MG63 (cell line): ENCODE data around the gene CREB3L2. TPM values are rescaled to one million over a fixed set of nuclear protein-coding genes. Genes with fewer than 3 reads are reported as not detected.

Source experiments
- DNase-seq: peaks from one replicate; pipeline ENCODE4 v3.0.0-alpha.2; 2020
- H3K27me3 ChIP-seq: fragments of 250-450 bp; sonication (Bioruptor Pico); 2 replicates; pipeline ENCODE4 v1.5.1; 2020; ENCODE audit warnings: mild to moderate bottlenecking, moderate library complexity
- H3K36me3 ChIP-seq: fragments of 250-450 bp; sonication (Bioruptor Pico); 2 replicates; pipeline ENCODE4 v1.5.1; 2020; ENCODE audit warnings: mild to moderate bottlenecking, moderate library complexity
- H3K4me3 ChIP-seq: fragments of 250-450 bp; sonication (Bioruptor Pico); 2 replicates; pipeline ENCODE4 v1.5.1; 2020; ENCODE audit warnings: mild to moderate bottlenecking, moderate library complexity
- H3K9me3 ChIP-seq: fragments of 250-450 bp; sonication (Bioruptor Pico); 2 replicates; pipeline ENCODE4 v1.5.1; 2020; ENCODE audit warnings: mild to moderate bottlenecking, moderate library complexity
- total RNA-seq: library from RNA; depleted of rRNA; stranded (reverse); fragments of >200 nt; shearing (Covaris generic); gene quantifications from 2 replicates; pipeline ENCODE4 v1.2.3, GENCODE V29; 2014; ENCODE audit warnings: low replicate concordance

CREB3L2 gene
- total RNA-seq, 1 experiment from 2014 or later, result 6.0 TPM

DNA sequence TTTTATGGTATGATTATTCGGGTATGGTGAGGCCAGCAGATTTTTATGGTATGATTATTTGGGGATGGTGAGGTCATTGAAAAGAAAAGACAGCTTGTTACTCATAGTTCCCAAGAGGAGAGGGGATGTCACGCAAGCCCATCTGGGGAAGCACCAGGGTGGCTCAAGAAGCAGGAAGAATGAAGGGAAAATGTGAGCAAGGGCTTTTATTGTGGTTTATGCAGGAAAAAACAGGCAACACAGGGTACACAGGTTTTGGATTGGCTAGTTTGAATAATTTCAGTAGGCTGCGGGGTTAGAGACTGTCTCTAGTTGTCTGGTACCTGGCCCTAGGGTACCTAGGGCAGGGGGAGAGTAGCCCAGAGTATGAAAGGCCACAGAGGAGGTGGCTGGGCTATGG lies 128.4 kb downstream of the CREB3L2 start:
- H3K4me3 ChIP-seq, result no peak overlapping the region
- DNase-seq, result no peak
- no peaks in the 10 kb centered on the region for H3K9me3 ChIP-seq
- peaks cover 2% of the 10 kb centered on the region for H3K36me3 ChIP-seq
- no peaks in the 10 kb centered on the region for H3K27me3 ChIP-seq

DNA sequence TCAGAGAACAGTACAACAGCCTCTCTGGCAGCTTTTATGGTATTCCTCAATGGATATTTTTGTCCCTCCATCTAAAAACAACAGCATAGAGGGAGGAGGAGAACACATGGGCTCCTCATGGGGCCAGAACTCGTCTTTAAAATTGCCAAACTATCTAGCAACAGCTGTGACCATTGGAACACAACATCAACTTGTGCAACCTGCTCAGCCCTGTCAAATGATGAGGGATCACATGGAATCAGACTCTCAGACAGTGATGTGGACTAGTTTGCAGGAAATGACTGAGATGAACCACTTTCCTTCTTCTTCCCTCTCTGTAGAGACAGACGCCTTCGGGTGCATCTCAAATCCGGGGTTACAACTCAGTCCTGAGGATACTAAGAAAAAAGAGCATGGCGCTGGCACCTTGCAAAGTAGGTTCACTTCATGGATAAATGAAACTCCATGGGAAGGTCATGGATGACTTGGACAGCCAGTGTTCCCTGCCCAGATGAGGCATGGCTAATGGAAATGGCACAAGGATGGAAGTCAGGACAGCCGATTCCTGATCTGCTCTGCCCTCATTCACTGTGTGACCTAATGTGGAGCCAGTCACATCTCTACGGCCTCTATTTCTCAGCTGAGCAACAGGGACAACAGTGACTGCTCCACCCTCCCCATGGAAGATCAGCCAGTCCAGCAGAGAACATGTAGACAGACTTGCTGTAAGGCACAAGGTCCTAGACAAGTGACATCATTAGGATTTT lies 130.5 kb downstream of the CREB3L2 start:
- peaks cover 4% of the 10 kb centered on the region; the same call in 1 of the 2 replicates for H3K9me3 ChIP-seq
- peaks cover 15% of the 10 kb centered on the region for H3K36me3 ChIP-seq
- DNase-seq, result no peak
- H3K4me3 ChIP-seq, result no peak overlapping the region
- H3K27me3 ChIP-seq, result no peaks in the 10 kb centered on the region

DNA sequence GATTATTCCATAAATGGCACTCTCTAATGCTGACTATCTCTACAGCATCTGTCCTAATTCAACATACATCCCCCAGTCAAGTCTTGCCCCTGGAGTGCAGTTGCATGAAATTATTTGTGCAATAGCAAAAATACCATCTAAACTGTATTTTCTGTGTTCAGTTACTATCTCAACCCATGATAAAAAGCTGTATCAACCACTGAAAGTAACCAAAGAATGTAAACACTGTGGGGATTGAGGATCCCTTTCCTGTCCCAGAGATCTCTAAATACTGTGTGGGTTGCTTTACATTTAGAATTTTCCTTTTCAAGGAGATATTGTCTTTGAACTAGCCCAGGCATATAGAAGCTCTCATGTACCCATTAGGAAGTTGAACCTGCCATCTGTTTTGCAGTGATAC lies 131.2 kb downstream of the CREB3L2 start:
- Histone ChIP-seq H3K9me3 (peaks cover 4% of the 10 kb centered on the region), H3K4me3 (no peak overlapping the region), H3K27me3 (no peaks in the 10 kb centered on the region), H3K36me3 (peaks cover 18% of the 10 kb centered on the region)
- DNase-seq, result no peak

DNA sequence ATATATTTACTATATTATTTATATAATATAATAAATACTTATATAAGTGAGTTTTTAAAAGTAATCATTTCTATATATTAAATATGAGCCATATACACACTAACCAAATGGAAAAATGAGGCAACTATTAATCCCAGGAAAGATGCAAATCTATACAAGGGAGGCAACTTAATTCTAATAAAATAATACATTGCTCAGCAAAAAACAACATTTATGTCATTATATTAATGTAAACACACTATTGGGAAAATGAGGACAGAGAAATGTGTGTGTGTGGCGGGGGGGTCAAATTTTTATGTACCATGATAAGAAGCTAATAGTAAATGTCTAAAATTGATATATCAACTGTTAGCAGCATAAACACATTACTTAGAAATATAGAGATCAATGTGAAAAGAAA lies 131.8 kb downstream of the CREB3L2 start:
- peaks cover 21% of the 10 kb centered on the region for H3K36me3 ChIP-seq

DNA sequence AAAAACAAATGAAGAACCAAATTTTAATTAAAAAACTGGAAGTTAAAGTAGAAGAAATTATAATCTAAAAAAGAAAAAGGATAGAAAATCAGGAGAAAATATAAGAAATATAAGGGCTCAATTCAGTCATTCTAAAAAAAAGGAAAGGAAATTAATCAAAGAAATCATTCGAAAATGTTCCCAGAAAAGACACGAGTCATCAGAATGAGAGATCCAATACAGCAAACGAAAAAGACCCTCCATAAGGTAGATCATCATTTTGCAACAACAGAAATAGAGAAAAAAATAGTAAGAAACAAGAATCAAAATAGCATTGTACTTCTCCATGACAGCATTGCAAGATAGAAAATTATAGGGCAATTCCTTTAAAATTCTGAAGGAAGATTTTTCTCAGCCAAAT lies 132.6 kb downstream of the CREB3L2 start:
- H3K4me3 ChIP-seq, result no peak overlapping the region
- H3K36me3 ChIP-seq, result peaks cover 23% of the 10 kb centered on the region
- no peaks in the 10 kb centered on the region for H3K27me3 ChIP-seq
- H3K9me3 ChIP-seq, result peaks cover 4% of the 10 kb centered on the region
- DNase-seq, result no peak

More for the DNA sequence above, 131.8 kb downstream of the CREB3L2 start:
- H3K4me3 ChIP-seq, result no peak overlapping the region
- no peak for DNase-seq
- H3K9me3 ChIP-seq, result peaks cover 4% of the 10 kb centered on the region
- H3K27me3 ChIP-seq, result no peaks in the 10 kb centered on the region

DNA sequence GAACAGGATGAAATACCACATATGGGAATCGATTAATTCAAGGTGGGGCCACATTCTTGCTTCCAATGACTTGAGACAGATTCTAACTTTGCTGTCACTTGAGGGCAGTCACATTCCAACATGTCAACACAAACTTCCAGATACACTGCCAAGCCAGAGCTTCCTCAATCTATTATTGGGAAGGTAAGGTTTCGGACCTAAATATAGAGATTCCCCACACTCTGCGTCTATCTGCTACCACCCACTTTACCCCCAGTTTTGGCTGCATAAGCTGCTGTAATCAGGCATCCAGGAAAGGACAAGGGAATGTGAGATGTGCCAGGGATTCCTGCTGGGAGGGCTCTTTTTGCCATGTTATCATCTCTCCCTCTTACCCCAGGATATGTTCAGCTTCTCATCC lies 134.6 kb downstream of the CREB3L2 start:
- no peak for DNase-seq
- H3K36me3 ChIP-seq, result peaks cover 23% of the 10 kb centered on the region
- no peak overlapping the region for H3K4me3 ChIP-seq

DNA sequence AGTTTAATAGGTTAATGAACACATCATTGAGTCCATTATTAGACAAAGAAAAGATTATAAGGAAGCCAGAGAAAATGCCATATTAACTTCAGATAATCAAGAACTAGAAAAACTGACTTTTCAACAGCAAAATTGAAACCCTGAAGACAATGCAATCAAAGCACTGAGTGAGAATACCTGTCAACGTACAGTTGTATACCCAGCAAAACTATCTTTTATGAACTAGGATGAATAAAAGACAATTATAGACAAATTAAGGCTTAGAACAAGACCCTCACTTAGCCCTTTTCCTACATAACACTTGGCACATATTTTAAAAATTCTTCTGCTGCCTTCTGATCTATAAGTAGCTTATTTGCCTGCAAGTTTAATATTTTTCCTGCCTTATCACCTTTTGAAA lies 136.1 kb downstream of the CREB3L2 start:
- Histone ChIP-seq H3K36me3 (peaks cover 23% of the 10 kb centered on the region), H3K27me3 (no peaks in the 10 kb centered on the region), H3K4me3 (no peak overlapping the region), H3K9me3 (peaks cover 4% of the 10 kb centered on the region)
- DNase-seq, result no peak

More for the DNA sequence above, 134.6 kb downstream of the CREB3L2 start:
- Histone ChIP-seq H3K27me3 (no peaks in the 10 kb centered on the region), H3K9me3 (peaks cover 4% of the 10 kb centered on the region)

DNA sequence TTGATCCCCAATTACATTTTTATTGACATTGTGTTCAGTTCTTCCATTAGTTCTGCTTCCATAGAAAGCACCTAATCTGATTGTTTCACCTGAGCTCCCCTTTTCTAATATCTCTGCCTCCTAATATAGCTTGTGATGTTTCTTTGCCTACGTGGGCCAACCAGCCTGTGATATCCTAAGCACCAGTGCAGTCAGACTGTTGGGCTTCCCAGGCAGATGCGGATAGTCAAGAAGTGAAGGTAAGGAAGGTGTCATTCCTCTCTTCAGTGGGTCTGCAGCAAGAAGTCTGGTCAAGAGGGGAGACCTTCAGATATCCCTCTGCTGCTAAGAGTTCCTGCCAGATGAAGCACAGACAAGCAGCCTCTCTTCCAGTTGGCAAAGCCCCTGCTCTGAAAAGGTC lies 138.9 kb downstream of the CREB3L2 start:
- DNase-seq, result no peak
- Histone ChIP-seq H3K36me3 (peaks cover 23% of the 10 kb centered on the region), H3K9me3 (peaks cover 4% of the 10 kb centered on the region), H3K27me3 (no peaks in the 10 kb centered on the region), H3K4me3 (no peak overlapping the region)

DNA sequence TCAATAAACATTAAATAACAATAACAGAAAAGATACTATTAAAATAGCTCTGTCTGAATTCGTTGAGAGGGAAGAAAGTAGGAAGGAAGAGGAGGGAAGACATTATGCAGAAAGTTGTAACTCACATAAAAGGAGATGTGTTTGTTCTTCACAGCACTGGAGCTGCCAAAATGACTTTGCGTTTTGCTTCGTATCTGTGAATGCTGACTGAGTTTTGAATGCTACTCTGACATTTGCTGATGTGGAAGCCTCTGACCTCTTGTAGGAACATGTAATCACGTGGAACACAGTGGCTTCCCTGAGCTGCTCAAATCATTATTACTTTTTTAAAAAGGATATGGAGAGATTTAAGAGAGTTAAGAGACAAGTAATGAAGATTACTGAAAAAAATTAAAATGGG lies 139.5 kb downstream of the CREB3L2 start:
- DNase-seq, result no peak
- peaks cover 4% of the 10 kb centered on the region for H3K9me3 ChIP-seq
- H3K36me3 ChIP-seq, result peaks cover 18% of the 10 kb centered on the region
- H3K27me3 ChIP-seq, result no peaks in the 10 kb centered on the region
- no peak overlapping the region for H3K4me3 ChIP-seq

DNA sequence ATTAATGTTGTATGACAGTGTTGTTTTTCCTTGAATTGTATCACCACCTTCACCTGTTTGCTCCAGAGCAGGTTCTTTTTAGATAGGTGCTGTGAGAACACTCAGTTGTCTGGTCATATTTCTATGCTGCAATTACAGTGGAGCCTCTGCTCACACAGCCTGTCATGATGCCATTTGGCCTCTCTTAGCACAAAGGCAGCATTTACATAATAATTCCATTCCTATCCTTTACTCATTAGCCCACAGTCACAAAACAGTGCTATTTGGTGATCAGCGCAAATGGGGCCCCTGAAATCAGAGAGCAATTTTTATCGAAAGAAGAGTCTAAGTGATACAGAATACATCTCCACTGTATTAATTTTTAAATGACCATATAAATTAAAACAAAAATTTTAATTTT lies 141.3 kb downstream of the CREB3L2 start:
- no peak overlapping the region for H3K4me3 ChIP-seq
- peaks cover 4% of the 10 kb centered on the region for H3K36me3 ChIP-seq
- H3K27me3 ChIP-seq, result no peaks in the 10 kb centered on the region
- H3K9me3 ChIP-seq, result no peaks in the 10 kb centered on the region
- DNase-seq, result no peak

DNA sequence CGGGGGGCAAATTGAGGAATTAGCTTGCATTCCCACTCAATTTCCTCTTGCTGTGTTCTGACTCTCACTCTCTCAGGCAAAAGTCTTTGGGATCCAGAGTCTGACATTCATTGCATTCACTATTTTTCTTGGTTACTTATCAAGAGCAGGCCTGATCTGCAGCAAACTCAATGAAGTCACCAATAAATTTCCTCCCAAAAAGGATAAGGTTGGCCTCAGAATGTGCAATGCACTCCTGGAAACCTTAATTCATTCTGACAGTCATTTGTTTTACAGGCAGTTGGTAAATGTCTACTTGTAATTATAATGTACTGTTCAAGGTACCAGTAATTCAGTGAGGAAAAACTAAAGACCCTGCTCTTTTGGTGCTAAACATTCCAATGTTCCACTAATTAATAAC lies 148.8 kb downstream of the CREB3L2 start:
- Histone ChIP-seq H3K27me3 (no peaks in the 10 kb centered on the region), H3K9me3 (no peaks in the 10 kb centered on the region), H3K36me3 (no peaks in the 10 kb centered on the region), H3K4me3 (no peak overlapping the region)
- no peak for DNase-seq

DNA sequence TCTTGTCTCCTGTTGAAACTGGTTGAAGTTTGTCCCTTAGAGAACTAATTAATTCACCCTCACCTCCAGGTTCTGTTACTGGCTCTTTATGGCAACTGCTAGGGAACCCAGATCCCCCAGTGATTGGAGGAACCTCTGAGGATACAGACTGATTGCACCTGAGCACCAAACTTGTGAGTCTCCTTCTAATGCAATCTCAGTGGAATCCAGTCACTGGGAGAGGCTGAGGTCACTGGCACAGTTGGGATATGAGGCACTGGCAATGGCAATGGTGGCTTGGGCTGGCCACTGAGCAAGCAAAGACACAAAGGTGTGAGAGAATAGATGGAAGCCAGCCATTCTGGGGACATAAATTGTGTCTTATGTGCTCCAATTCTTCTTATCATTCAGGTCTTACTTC lies 149.8 kb downstream of the CREB3L2 start:
- DNase-seq, result no peak
- no peaks in the 10 kb centered on the region for H3K27me3 ChIP-seq
- no peaks in the 10 kb centered on the region for H3K36me3 ChIP-seq

DNA sequence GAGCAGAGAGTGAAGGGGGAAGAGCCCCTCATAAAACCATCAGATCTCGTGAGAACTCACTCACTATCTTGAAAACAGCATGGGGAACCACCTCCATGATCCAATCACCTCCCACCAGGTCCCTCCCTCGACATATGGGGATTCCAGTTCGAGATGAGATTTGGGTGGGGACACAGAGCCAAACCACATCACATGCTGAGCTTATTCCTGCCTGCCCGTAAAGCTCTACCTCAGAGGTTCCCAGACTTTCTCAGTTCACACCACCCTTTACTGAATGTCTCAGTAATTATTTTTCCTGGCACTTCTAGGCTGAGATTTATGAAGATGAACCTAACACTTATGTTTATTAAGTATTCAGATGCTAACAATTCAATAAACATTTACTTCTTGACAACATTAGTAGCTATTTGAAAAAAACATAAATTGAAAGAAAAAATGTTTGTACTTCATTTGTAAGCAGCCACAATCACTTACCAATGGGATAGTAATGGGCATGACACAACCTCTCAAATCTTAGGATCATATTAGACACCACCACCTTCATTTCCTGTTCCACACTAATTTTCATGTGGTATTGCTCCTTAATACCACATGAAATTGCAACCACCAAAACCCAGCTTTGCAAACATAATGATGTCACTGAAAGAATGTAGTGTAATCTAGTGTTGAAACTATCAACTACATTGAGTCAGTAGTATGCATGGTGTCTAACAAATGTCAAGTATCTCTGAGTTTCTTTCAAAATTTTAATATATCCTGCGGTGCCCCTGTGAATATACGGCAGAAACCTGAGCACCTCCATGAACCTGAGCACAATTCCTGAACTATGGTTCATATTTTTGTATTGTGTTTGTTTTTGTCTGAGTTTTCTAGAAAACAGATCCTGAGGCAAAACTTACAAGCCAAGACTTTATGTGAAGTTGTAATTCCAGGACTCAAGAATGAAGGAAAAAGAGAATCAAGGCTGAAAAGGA lies 150.6 kb downstream of the CREB3L2 start:
- Histone ChIP-seq H3K4me3 (no peak overlapping the region), H3K9me3 (no peaks in the 10 kb centered on the region), H3K27me3 (no peaks in the 10 kb centered on the region), H3K36me3 (no peaks in the 10 kb centered on the region)
- no peak for DNase-seq

More for the DNA sequence above, 149.8 kb downstream of the CREB3L2 start:
- Histone ChIP-seq H3K9me3 (no peaks in the 10 kb centered on the region), H3K4me3 (no peak overlapping the region)

DNA sequence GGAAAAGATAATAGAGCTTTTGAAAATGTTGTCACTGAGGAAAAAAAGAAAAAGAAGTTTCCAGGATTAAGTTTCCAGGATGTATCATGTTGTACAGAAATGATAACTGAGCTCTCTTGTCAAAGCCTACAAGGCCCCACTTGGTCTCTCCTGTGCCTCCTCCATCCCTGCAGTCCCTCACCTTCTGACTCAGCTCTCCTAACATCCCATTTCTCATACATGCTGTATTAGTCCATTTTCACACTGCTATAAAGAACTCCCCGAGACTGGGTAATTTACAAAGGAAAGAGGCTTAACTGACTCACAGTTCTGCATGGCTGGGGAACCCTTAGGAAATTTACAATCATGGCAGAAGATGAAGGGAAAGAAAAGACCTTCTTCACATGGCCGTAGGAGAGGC lies 151.3 kb downstream of the CREB3L2 start:
- Histone ChIP-seq H3K36me3 (no peaks in the 10 kb centered on the region), H3K9me3 (no peaks in the 10 kb centered on the region), H3K4me3 (no peak overlapping the region), H3K27me3 (no peaks in the 10 kb centered on the region)
- no peak for DNase-seq

DNA sequence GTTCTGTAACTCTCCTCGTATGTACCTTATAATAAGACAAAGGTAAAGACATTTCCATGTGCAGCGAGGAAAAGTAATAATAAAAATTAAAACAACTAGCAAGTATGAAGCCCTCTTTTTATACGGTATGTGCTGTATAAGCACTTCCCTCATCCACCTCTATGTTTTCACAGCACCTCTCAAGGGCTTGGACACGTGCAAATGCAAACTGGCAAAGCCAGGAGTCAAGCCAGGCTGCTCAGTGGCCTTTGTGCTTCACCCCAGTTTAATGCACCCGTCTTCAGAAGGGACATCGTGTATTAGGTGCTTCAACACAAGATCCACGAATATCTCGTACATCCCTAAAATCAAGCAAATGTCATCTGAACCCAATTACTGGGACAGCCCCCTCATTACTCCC lies 153.8 kb downstream of the CREB3L2 start:
- Histone ChIP-seq H3K9me3 (no peaks in the 10 kb centered on the region), H3K4me3 (no peak overlapping the region), H3K36me3 (no peaks in the 10 kb centered on the region), H3K27me3 (no peaks in the 10 kb centered on the region)
- no peak for DNase-seq

DNA sequence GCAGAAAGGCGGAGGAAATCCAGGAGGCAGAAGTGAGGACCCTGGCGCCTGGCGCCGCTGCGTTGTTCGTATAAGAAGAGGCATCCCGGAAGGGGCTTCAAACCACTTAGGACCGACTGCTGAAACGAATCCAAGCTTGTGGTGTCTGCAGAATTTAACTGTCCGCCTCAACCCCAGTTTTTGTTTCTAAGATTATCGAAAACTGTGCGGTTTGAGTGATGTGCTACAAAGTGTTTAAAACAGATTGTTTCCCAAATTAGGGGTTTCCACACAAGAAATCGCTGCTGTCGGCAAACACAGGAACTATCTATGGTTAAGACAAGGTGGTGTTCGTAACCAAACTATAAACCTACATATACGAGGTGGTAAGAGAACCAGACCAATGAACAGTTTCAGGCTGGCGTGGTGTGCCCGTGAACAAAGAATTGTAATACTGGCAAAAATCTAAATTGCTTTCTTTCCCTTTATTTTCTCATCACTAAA lies 154.3 kb downstream of the CREB3L2 start:
- H3K9me3 ChIP-seq, result no peaks in the 10 kb centered on the region
- DNase-seq, result no peak
- H3K4me3 ChIP-seq, result no peak overlapping the region
- no peaks in the 10 kb centered on the region for H3K27me3 ChIP-seq
- no peaks in the 10 kb centered on the region for H3K36me3 ChIP-seq

DNA sequence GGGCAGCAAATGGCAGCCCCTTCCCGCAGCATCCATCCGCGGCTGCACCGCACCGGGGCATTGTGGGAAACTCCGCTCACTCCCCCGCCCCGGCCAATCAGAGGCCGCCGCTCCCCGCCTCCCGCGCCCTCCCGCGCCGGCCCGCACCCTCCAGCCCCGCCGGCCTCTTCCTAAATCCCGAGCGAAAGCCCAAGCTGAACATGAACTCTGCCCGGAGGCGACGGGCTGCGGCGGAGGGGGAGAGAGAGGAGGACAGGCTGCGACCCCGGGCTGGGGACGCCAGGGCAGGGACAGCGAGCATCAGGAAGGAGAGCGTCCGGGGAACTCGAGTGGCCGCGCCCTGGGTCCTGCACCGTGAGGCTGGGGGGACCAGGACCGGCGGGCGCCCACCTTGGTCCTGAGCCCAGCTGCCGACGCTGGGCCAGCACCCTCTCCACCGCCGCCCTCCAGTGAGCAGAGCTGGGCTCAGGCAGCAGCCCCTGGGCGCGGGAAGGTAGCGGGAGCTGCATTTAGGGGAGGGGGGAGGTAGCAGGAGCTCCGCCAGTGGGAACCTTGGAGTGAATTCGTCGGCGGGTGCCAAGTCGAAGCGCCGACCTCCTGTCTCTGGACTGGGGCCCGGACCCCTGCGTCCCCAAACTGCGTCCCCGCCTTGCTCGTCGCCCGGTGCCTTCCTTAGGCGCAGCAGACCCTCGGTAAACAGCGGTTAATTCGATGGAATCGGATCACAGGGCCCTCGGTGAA lies 154.9 kb downstream of the CREB3L2 start, which contains the start of gene DGKI:
Gene DGKI, minus strand, starts transcription at position 148 of the 741 bp plus-strand sequence.
- Histone ChIP-seq H3K27me3 (no peaks in the 10 kb centered on the region), H3K36me3 (no peaks in the 10 kb centered on the region), H3K4me3 (no peak within 1 kb of the TSS; the same call in 1 of the 2 replicates), H3K9me3 (no peaks in the 10 kb centered on the region)
- DNase-seq, result no peak
